ENCODE results near the gene EIF4G3.
"Not testable (repeated sequence)": the region's sequence is repeated elsewhere in the genome, so short reads cannot be mapped to it uniquely, and the experiment has no call there.

EIF4G3 gene, protein sequence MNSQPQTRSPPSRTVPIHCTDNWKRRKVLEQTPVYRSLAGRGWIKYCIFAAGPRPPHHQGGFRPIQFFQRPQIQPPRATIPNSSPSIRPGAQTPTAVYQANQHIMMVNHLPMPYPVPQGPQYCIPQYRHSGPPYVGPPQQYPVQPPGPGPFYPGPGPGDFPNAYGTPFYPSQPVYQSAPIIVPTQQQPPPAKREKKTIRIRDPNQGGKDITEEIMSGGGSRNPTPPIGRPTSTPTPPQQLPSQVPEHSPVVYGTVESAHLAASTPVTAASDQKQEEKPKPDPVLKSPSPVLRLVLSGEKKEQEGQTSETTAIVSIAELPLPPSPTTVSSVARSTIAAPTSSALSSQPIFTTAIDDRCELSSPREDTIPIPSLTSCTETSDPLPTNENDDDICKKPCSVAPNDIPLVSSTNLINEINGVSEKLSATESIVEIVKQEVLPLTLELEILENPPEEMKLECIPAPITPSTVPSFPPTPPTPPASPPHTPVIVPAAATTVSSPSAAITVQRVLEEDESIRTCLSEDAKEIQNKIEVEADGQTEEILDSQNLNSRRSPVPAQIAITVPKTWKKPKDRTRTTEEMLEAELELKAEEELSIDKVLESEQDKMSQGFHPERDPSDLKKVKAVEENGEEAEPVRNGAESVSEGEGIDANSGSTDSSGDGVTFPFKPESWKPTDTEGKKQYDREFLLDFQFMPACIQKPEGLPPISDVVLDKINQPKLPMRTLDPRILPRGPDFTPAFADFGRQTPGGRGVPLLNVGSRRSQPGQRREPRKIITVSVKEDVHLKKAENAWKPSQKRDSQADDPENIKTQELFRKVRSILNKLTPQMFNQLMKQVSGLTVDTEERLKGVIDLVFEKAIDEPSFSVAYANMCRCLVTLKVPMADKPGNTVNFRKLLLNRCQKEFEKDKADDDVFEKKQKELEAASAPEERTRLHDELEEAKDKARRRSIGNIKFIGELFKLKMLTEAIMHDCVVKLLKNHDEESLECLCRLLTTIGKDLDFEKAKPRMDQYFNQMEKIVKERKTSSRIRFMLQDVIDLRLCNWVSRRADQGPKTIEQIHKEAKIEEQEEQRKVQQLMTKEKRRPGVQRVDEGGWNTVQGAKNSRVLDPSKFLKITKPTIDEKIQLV (N-terminal part only)

DNA sequence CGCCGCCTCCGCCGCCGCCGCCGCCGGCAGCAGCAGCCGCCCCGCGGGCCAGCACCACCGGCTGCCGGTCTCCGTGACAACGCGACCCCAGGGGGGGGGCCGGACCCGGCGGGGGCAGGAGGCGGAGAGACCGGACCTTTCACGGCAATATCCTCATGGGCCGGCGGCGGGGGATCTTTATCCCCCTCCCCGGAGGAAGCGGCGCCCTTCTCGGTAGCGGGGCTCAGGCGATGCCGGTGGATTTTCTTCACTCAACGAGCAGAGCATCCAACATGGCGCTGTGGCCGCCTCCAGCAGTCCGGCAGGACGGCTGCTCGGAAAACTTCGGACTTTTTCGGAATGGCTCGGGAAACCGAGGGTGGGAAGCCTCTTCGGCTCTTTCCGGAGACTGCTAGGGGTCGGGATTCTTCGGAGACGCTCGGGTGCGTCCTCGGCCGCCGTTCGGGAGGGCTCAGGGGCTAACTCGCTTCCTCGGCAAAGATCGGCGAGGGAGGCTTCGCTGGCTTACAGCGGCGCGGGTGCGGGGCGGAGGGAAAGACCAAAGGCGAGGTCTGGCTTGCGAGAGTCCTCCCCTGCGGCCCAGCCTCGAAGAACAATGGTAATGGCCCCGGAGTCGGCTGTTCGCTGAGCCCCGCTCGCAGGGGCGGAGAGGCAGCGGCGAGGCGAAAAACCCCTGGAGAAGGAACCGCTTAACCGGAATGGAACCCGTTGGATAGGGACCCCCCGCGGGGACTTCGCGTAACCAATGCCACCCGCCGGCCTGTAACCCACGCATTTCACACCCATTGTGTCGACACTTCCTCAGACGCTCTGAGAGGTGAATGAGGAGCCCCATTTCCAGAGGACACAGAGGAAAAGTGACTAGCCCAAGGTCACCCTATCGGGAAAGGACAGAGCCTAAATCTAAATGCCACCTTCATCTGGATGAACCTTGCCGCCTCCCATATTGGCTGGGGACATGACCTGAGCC is at the start of gene EIF4G3:
Gene EIF4G3 (minus strand): TSS at position 312 of the 970 bp plus-strand sequence. CDS start 174,155 bp downstream, outside the sequence.
- peak; percentile 99 for DNase-seq (ENCODE audit: low read depth)

DNA sequence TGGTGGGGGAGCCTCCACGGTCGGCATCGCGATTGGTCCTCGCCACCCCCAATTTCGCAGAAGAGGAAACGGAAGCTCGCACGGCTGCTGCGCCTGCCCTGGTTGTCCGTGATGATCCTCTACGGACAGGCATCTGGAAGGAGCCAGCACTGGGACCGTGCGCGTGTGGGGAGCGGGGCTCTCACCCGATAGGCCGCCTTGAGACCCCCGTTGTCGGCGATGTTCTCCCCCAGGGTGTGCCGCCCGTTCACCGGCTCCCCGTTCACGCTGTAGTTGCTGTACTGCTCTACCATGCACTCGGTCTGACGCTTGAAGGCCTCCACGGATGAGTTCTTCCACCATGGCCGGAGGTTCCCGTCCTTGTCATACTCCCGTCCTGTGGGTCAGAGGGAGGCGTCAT is 48.4 kb upstream of the EIF4G3 start:
- DNase-seq (ENCODE audit: low read depth): no peak

DNA sequence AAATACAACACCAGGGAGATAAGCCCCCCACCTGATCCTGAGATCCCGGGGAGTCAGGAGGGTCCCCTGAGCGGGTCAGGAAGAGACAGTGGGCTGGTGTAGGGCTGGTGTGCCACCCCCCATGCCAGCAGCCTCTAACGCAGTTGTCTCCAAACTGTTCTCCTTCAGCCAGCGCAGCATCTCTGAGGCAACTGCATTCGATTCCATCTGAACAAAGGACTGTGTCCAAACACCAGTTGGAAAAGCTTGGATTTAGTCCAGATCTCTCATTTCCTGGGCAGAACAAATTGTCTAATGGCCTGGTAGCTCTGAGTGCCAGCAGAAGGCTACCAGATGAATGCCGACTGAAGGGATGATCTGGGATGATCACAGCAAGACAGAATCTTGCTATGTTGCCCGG is 44.1 kb upstream of the EIF4G3 start:
- no peak for DNase-seq (ENCODE audit: low read depth)

DNA sequence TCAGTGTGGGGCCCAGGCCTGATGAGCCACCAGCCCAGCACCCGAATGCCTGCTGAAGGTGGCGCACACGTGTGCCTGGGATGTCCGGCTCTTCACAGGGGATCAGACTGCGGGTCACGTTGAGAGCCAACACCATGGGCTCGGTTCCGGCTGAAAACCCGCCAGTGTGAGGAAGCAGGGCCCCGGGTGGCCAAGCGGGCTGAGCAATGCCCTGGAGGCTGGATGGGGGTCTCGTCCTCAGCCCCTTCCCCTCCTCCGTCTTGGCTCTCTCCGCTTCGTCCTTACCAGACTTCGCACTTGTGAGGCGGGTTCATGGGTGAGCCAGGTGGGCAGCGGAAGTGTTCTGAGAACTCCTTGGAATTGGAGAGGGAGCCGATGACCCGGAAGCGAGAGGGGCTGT is 43.0 kb upstream of the EIF4G3 start:
- no peak for DNase-seq (ENCODE audit: low read depth)

DNA sequence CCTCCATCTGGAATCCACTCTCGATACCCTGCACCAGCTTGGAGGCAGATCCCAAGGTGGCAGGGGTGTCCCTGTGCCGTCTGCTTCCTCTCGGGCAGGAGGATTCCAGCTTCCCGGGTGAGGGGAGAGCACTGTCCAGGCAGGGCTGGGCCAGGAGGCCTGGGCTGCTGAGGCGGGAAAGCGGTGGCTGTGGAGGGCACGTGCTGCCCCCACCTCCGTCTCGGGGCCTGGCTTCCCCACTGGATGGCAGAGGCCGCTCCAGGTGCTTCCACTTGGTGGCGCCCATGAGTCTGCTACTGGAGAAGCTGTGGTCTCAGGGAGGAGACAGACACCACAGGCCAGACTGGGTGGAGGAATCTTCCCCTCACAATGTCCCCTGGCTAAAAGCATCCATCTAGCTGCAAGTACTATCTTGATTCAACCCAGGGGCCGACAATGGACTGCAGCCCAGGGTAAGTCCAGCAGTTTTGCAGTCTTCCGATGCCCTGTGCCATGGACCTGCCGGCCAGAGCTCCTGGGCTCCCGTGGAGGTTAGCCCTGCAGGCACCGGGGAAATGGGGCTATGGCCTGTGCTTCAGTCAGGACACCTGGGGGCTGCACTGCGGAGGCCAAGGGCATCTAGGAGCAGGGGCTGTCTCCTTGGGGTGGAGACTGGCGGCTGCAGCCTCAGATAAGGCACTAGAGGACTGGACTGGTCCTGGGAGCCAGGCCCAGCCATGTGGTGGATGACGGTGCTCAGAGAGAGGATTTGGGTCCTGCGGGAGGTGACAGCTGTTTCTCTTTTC is 41.3 kb upstream of the EIF4G3 start:
- DNase-seq (ENCODE audit: low read depth): peak; percentile 10

DNA sequence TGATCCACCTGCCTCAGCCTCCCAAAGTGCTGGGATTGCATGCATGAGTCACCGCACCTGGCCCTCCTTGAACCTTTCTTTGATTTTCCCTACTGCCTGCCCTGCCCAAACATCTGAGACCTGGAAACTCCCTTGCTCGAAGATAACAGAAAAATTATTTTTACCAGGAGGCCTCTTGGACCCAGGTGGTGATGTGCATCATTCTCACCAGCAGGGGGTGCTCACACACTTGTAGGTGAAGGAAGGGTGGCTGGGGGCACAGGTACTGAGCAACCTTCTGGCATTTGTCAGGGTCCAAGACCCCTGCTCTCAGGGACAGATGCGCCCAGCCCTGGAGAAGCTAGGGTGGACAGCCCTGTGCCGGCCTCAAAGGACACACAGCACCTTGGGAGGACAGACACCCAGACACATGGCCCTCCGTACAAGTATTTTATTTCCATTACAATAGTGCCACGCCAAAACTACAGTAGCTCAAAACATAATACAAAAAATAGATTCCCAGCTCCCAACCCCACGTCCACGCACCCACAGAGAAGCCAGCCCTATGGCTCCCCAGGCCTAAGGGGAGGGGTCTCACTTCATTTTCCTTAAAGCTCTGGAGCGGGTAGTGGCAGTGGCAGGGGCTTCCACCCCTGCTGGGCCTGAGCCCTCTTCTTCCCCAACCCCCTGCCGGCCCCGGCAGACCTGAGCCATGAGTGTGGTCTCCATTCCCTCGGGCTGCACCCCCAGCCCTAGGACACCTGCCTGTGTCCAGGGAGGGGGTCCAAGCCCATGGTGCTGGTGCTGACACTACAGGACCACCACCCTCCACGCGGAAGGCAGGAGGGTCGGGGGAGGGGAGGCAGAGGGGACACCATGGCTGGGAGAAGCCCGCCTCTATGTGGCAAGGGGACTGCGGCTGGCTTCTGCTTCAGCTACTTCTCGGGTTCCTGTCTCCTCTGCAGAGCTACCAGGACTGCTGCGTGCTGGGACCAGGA is 40.4 kb upstream of the EIF4G3 start:
- peak; percentile 61 for DNase-seq (ENCODE audit: low read depth)

DNA sequence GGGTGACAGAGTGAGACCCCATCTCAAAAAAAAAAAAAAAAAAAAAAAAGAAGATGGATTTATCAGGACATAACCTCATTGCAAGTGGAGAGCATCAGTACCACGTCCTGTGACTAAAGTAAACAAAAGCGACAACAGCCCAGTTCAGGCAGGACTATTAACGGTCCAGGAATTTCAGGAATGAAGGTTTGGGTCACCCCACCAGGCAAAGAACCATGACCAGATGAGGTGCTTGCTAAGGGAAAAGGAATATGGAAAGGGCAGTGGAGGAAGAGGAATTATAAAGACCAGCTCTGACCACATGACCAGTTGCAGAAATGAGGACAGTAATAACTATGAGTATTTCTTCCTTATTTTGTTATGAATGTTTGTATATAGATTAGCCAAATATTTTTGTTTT is 35.4 kb upstream of the EIF4G3 start:
- DNase-seq (ENCODE audit: low read depth): no peak

DNA sequence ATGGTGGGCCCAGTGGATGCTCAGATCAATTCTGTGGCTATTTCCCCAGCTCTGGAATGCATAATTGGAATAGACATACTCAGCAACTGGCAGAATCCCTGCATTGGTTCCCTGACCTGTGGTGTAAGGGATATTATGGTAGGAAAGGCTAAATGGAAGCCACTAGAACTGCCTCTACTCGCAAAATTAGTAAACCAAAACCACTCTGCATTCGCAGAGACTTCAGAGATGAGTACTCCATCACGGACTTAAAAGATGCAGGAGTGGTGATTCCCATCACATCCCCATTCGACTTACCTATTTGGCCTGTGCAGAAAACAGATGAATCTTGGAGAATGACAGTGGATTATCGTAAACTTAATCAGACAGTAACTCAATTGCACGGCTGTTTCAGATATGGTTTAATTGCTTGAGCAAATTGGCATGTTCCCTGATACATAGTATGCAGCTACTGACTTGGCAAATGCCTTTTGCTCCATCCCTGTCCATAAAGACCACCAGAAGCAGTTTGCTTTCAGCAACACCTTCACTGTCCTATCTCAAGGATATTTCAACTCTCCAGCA is 31.5 kb upstream of the EIF4G3 start:
- not testable (repeated sequence) for DNase-seq (ENCODE audit: low read depth)

DNA sequence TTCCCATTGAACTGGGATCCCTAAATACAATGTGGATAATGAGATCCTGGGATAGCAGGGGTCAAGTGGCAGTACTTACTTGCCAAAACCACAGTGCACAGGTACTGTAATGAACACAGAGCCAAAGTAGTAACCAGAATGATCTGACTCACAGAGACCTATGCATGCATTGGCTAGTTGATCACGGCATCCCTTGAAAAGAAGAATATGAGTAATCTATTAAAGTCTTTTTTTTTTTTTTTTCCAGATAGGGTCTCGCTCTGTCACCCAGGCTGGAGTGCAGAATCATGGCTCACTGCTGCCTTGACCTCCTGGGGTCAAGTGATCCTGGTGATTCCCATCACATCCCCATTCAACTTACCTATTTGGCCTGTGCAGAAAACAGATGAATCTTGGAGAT is 29.4 kb upstream of the EIF4G3 start:
- DNase-seq (ENCODE audit: low read depth): no peak

DNA sequence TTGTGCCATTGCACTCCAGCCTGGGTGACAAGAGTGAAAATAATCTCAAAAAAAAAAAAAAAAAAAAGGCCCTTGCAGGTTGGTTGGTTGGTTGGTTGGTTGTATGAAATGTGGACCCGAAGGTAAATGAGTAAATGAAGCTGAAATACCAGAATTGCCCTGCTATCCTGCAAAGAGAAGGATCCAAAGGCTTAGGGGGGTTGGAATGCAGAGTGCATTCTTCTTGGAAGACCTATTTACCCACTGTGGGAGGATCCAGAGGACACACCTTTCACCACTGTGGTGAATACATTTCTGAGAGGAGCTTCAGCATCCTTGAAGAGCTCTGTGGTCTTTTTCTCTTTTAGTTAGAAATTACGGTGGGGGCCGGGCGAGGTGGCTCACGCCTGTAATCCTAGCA is 28.7 kb upstream of the EIF4G3 start:
- DNase-seq (ENCODE audit: low read depth): no peak

DNA sequence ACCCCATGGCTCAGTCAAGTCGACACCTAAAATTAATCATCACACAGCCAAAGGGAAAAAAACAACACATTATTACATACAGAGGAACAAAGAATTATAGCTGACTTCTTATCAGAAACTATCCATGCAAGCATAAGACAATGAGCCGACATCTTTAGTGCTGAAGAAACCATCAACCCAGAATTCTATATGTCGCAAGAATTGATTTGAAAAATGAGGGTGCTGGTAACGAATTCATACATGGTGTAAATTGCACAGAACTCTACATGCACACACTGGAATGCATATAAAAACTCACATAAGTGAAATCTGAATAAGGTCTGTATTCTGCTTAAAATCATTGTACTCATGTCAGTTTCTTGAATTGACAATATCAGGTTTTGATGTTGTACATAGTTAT is 25.0 kb upstream of the EIF4G3 start:
- no peak for DNase-seq (ENCODE audit: low read depth)

DNA sequence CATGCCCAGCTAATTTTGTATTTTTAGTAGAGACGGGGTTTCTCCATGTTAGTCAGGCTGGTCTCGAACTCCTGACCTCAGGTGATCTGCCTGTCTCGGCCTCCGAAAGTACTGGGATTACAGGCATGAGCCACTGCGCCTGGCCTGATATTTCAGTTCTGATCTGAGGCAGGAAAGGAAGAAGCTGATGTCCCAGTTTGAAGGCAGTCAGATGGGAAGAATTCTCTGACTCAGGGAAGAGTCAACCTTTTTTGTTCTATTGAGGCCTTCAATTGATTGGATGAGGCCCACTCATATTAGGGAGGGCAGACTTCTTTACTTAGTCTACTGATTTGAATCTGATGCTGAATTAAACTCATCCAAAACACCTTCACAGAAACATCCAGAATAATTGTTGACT is 24.5 kb upstream of the EIF4G3 start:
- not testable (repeated sequence) for DNase-seq (ENCODE audit: low read depth)

DNA sequence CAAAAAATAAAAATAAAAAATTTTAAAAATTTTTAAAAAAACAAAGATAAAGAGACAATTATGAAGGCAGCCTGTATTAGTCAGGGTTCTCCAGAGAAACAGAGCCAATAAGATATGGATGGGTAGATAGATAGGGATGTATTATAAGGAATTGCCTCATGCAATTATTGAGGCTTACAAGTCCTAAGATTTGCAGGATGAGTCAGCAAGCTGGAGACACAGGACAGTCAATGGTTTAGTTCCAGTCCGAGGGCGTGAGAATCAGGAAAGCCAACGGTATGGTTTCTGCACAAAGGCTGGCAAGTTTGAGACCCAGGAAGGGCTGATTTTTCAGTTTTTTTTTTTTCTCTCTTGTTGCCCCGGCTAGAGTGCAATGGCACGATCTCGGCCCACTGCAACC is 24.1 kb upstream of the EIF4G3 start:
- DNase-seq (ENCODE audit: low read depth): no peak

DNA sequence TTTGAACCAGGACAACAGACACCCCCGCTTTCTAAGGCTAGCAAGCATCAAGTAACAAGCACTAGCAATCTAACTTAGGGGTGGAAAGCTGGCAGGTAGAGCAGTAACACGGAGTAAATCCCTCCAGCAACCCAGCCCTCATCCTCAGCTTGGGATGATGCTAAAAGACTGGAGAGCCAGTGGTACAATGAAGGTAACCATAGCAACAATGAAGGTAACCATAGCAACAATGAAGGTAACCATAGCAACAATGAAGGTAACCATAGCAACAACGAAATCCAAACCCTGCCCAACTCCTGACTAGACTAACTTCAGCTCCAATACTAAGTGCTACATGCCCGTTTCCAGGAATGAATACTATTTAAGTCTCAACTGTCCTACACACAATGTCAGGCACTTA is 22.2 kb upstream of the EIF4G3 start:
- DNase-seq (ENCODE audit: low read depth): no peak

DNA sequence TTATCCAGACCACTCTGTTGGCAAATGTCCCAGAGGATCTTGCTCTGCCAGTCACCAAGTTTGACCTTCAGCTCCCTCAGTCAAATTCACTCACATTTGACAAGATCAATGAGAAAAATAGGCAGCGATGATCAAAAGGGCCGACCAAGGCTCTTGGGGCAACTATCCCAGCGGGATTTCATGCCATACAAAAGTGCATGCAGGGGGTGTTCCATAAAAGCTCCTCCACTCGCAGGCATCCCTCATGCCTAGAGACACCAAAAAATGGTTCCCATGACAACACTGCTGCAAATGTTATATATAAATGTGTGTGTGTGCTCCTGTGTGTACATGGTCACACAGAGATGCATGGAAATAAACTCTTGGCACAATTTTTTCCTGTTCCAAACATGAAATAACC is 16.2 kb upstream of the EIF4G3 start:
- DNase-seq (ENCODE audit: low read depth): no peak

DNA sequence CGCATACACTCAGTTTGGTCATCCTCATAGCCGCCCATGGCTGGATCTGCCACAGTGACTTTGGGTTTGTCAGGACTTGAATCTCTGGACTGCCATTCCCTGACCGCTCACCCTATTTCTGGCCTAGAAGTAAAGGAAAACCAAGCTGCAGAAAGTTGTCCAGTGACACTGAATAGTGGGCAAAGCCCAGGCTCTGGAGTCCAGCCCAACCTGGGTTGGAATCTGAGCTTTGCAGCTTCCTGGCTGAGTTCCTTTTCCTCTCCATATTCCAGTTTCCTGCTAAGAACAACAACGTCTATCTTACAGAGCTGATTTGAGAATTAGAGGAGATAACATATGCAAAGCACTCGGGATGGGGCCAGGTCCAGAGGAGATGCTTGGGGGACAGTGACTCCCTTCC is 15.6 kb upstream of the EIF4G3 start:
- DNase-seq (ENCODE audit: low read depth): no peak

DNA sequence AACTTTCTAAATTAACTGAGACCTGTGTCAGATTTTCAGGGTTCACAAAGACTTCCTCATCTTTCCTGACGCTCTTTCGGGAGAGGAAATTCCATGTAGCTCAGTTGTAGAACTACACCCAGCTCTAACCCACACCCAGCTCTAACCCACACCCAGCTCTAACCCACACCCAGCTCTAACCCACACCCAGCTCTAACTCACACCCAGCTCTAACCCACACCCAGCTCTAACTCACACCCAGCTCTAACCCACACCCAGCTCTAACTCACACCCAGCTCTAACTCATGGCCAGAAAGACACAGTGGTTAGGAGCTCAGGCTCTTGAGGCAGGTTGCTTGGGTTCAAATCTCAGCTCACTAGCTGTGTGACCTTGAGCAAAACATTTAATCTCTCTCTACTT is 14.1 kb upstream of the EIF4G3 start:
- DNase-seq (ENCODE audit: low read depth): not testable (repeated sequence)

DNA sequence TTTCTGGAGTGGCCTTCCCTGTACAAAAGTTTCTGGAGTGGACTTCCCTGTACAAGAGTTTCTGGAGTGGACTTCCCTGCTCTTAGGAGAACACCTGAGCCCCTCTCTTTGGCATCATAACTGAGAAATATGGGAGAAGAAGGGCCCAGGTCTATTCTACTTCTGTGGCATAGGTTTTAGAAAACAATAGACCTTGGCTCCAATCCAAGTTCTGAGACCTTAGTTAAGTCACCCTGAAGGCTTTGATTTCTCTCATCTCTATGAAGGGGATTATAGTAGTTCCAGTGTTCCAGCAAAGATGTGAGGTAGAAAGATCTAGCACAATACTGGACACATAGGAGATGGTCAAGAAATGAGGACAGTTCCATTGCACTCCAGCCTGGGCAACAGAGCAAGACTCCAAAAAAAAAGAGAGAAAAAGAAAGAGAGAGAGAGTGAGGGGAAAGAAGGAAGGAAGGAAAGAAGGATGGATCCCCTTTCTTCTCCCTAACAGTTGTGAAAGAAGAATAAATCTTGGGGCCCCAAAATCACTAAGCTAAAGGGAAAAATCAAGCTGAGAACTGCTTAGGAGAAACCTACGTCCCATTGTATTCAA is 13.3 kb upstream of the EIF4G3 start:
- no peak for DNase-seq (ENCODE audit: low read depth)

DNA sequence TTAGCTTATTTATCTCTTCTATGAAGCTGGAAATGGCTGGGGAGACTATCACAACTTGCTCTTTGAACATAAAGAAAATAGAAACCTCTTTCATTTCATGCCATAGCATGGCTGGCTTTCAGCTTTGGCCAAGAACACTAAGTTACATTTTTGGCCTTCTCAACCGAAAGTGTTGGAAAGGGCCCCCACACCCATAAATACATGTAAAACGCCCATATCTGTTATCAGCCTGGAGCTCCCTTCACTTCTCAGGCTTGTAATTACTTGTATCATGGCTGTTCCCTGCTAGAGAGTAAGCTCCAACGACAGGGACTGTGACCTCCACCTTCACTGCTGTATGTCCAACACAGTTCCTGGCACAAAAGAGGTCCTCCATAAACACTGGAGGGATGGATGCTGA is 12.7 kb upstream of the EIF4G3 start:
- DNase-seq (ENCODE audit: low read depth): no peak
